CD14-positive monocyte (primary cell): Measurements from ENCODE around the gene ANKRD40. TPM values are rescaled to one million over a fixed set of nuclear protein-coding genes. Genes with fewer than 3 reads are reported as not detected.
A peak's percentile ranks its signal among the peaks of the same experiment; 100 is the strongest.

Source experiments
- DNase-seq, 3 donors: peaks; one replicate each; pipeline ENCODE4 v3.0.0-alpha.2; 2011 to 2022
- H2AFZ ChIP-seq: 2 replicates; pipeline ENCODE4 v1.6.0; 2012; ENCODE audit warnings: mild to moderate bottlenecking, low read depth, low read length, inconsistent platforms; ENCODE audit not compliant: insufficient read depth, poor library complexity, severe bottlenecking
- H3K27ac ChIP-seq, 2 donors: 1 replicate in 1 of 2; 2 replicates in 1 of 2; pipeline ENCODE4 v1.5.1; 2012 to 2013; ENCODE audit warnings: low read length in 2 of 2, control low read depth in 1 of 2, inconsistent platforms in 1 of 2, low read depth in 1 of 2, mild to moderate bottlenecking in 1 of 2
- H3K27me3 ChIP-seq, 2 donors: one replicate each; pipeline versions ENCODE4 v1.6.0 to v1.6.1; 2011 to 2013; ENCODE audit warnings: low read length in 2 of 2; ENCODE audit not compliant: control insufficient read depth in 2 of 2, insufficient read depth in 2 of 2
- H3K36me3 ChIP-seq, 2 donors: replicated peaks in 1 of 2; 1 replicate in 1 of 2; 2 replicates in 1 of 2; pipeline versions ENCODE4 v1.5.1 to v1.6.1; 2012 to 2013; ENCODE audit warnings: low read length in 2 of 2, control low read depth in 1 of 2, inconsistent platforms in 1 of 2, mild to moderate bottlenecking in 1 of 2; ENCODE audit not compliant: insufficient read depth in 2 of 2, control insufficient read depth in 1 of 2
- H3K4me1 ChIP-seq, 2 donors: 1 replicate in 1 of 2; 2 replicates in 1 of 2; pipeline versions ENCODE4 v1.5.1 to v1.6.1; 2012 to 2013; ENCODE audit warnings: low read length in 2 of 2, control low read depth in 1 of 2, inconsistent platforms in 1 of 2, mild to moderate bottlenecking in 1 of 2, moderate library complexity in 1 of 2; ENCODE audit not compliant: insufficient read depth in 2 of 2, control insufficient read depth in 1 of 2
- H3K4me2 ChIP-seq: replicated peaks from 2 replicates; pipeline ENCODE3; 2012; ENCODE audit warnings: low read length, moderate library complexity, mild to moderate bottlenecking; ENCODE audit not compliant: poor library complexity, severe bottlenecking; ENCODE audit errors: extremely low read depth
- H3K4me3 ChIP-seq, 3 experiments: fragments of 200-600 bp in 1 of 3; sonication (generic) in 1 of 3; replicated peaks in 1 of 3; 1 replicate in 2 of 3; 2 replicates in 1 of 3; pipeline ENCODE4 v1.5.1; 2011 to 2013; ENCODE audit warnings: low read length in 3 of 3, mild to moderate bottlenecking in 3 of 3, control low read depth in 2 of 3, low read depth in 2 of 3, inconsistent platforms in 1 of 3, moderate library complexity in 1 of 3
- H3K79me2 ChIP-seq: 2 replicates; pipeline ENCODE4 v1.6.0; 2012; ENCODE audit warnings: mild to moderate bottlenecking, control low read depth, inconsistent platforms, low read length, moderate library complexity; ENCODE audit not compliant: insufficient read depth
- H3K9ac ChIP-seq: 2 replicates; pipeline ENCODE4 v1.6.0; 2017; ENCODE audit warnings: low read length, mild to moderate bottlenecking; ENCODE audit not compliant: insufficient read depth, poor library complexity, severe bottlenecking
- H3K9me3 ChIP-seq, 2 donors: replicated peaks in 1 of 2; 1 replicate in 1 of 2; 2 replicates in 1 of 2; pipeline versions ENCODE4 v1.5.1 to v1.6.1; 2012 to 2013; ENCODE audit warnings: low read length in 2 of 2, control low read depth in 1 of 2; ENCODE audit not compliant: control insufficient read depth in 1 of 2, insufficient read depth in 1 of 2
- H4K20me1 ChIP-seq: 2 replicates; pipeline ENCODE4 v1.6.0; 2012; ENCODE audit warnings: mild to moderate bottlenecking, low read length, control low read depth, moderate library complexity; ENCODE audit not compliant: insufficient read depth
- H3K27ac Mint-ChIP-seq, 7 donors: one replicate each; pipeline ENCODE4 v1.8.0; 2020; ENCODE audit warnings: mild to moderate bottlenecking in 7 of 7, mixed read lengths in 7 of 7, moderate library complexity in 6 of 7, inconsistent platforms in 2 of 7
- H3K27me3 Mint-ChIP-seq, 3 donors: one replicate each; pipeline ENCODE4 v1.8.0; 2021 to 2022; ENCODE audit warnings: low read depth in 3 of 3, mild to moderate bottlenecking in 3 of 3, mixed read lengths in 3 of 3, moderate library complexity in 3 of 3, inconsistent platforms in 1 of 3
- H3K36me3 Mint-ChIP-seq, 2 donors: one replicate each; pipeline ENCODE4 v1.8.0; 2020; ENCODE audit warnings: mixed read lengths in 2 of 2, inconsistent platforms in 1 of 2, mild to moderate bottlenecking in 1 of 2
- H3K4me1 Mint-ChIP-seq: one replicate; pipeline ENCODE4 v1.8.0; 2020; ENCODE audit warnings: mild to moderate bottlenecking, mixed read lengths
- H3K4me3 Mint-ChIP-seq, 2 donors: one replicate each; pipeline ENCODE4 v1.8.0; 2020; ENCODE audit warnings: mild to moderate bottlenecking in 2 of 2, mixed read lengths in 2 of 2, moderate library complexity in 1 of 2
- H3K9me3 Mint-ChIP-seq, 7 donors: one replicate each; pipeline ENCODE4 v1.8.0; 2020 to 2022; ENCODE audit warnings: mixed read lengths in 7 of 7, mild to moderate bottlenecking in 6 of 7, moderate library complexity in 6 of 7, inconsistent platforms in 2 of 7
- WGBS: methylation state at CpG from one replicate; pipeline ENCODE4 v1.1.5; 2013; ENCODE audit warnings: missing lambda C conversion rate; ENCODE audit not compliant: insufficient coverage; 5-methylcytosine and 5-hydroxymethylcytosine counted together
- intact Hi-C, 2 donors: fragments of 100-400 bp; cut with micrococcal nuclease; formaldehyde crosslinking; loops; one replicate each; pipeline versions ENCODE4 v1.15.0 to v1.15.1; 2023
- polyA minus RNA-seq: library from RNA; depleted of rRNA, polyadenylated mRNA; stranded (reverse); fragments of >200 nt; gene quantifications from 2 replicates; pipeline ENCODE4 v1.2.3, GENCODE V29; 2012
- polyA plus RNA-seq, 3 donors: library from polyadenylated mRNA; depleted of rRNA in 1 of 3; unstranded in 2 of 3; stranded (reverse) in 1 of 3; fragments of 300-500 nt in 2 of 3; fragments of >200 nt in 1 of 3; fragmentation: Illumina TruSeq in 2 of 3; gene quantifications; 1 replicate in 2 of 3; 2 replicates in 1 of 3; pipeline ENCODE4 v1.2.3, GENCODE V29; 2012 to 2021
- total RNA-seq, 12 experiments: library from RNA in 1 of 12; stranded (reverse) in 1 of 12; fragments of 120-200 nt in 1 of 12; gene quantifications; one replicate each; pipeline ENCODE4 v1.2.4 and lab custom pipeline; 2013 to 2026; ENCODE audit warnings: mixed read lengths in 6 of 12, inconsistent platforms in 1 of 12
- TF ChIP-seq, protein P1 (sequence below): fragments of 200-600 bp; IDR thresholded peaks from one replicate; pipeline ENCODE4 v1.8.0; 2022; ENCODE audit warnings: antibody characterized with exemption, mild to moderate bottlenecking

Gene ANKRD40, protein sequence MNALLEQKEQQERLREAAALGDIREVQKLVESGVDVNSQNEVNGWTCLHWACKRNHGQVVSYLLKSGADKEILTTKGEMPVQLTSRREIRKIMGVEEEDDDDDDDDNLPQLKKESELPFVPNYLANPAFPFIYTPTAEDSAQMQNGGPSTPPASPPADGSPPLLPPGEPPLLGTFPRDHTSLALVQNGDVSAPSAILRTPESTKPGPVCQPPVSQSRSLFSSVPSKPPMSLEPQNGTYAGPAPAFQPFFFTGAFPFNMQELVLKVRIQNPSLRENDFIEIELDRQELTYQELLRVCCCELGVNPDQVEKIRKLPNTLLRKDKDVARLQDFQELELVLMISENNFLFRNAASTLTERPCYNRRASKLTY
- total RNA-seq (2013): 20.1 TPM
- polyA plus RNA-seq (10 to 100 TPM in 1 of 3 donors, 1 to 10 TPM in 2; 3.4 to 21.8 (median 3.4) TPM), polyA minus RNA-seq (9.3 and 13.2 TPM in 2 replicates), total RNA-seq (lab: John Stamatoyannopoulos, UW) (26.8 to 51.0 (median 37.2) reads per million in 11 experiments)

DNA sequence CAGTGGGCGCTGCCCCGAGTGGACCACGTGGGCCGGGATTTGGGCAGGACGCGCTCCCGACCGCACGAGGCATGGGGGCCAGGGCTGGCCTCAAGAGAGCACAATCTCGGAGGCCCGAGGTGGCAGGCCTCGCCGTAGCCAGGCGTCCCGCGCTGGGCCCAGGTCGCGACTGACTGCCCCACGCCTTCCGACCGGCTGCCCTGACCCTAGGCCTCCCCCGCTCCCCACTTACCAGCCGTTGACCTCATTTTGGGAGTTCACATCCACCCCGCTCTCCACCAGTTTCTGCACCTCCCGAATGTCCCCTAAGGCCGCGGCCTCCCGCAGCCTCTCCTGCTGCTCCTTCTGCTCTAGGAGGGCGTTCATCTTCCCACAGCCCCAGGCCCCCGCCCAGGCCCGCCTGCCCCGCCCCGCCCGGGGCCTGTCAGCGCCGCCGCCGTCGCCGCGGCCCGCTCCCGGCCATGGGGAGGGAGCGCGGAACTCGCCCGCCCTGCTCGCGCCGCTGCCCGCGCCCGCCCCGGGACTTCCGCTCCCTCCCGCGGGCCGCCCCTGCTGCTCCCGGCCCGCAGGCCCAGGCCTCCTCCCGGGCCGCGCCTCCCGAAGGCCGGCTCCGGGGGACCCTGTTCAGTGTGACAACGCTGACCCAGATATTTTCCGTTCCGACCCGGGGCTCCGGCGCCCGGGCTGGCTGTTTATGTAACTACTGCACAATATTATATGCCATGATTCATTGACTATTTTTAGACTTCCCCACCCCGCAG is at the start of gene ANKRD40:
ANKRD40 (minus strand) TSS at position 626 of the 761 bp plus-strand sequence; CDS start at position 366, 260 bp downstream.
- no peaks in the 10 kb centered on the region for H3K9me3 Mint-ChIP-seq
- intact Hi-C loops: loop anchor here (1.0 to 10.0 kb wide), 6 partner anchors 12 to 163 kb away; partner anchors contain the start of genes SPATA20 (in 2 of the 2), LUC7L3 (in 1 of the 2) and TOB1 (in 1 of the 2)
- Histone ChIP-seq H3K27me3 (no peaks in the 10 kb centered on the region), H3K36me3 (peaks cover 0 to 24% of the 10 kb centered on the region in 2 donors), H3K27ac (peak within 1 kb of the TSS; percentile 82 to 96), H4K20me1 (peaks cover 15% of the 10 kb centered on the region), H3K4me2 (peak within 1 kb of the TSS; percentile 93), H3K4me1 (peaks cover 29 to 40% of the 10 kb centered on the region in 2 donors), H2AFZ (peak within 1 kb of the TSS; percentile 91), H3K9me3 (no peaks in the 10 kb centered on the region), H3K4me3 (peak within 1 kb of the TSS; percentile 59 to 85 (median 70)), H3K79me2 (peaks cover 52% of the 10 kb centered on the region), H3K9ac (peak within 1 kb of the TSS; percentile 85)
- H3K4me3 Mint-ChIP-seq: peak within 1 kb of the TSS; percentile 96 to 97
- WGBS: under 1% methylated on average over 66 of the region's 74 CpGs
- DNase-seq: peak; percentile 90 to 94 (median 90)
- no peaks in the 10 kb centered on the region for H3K27me3 Mint-ChIP-seq
- H3K4me1 Mint-ChIP-seq: peaks cover 38% of the 10 kb centered on the region
- TF ChIP-seq, protein P1, sequence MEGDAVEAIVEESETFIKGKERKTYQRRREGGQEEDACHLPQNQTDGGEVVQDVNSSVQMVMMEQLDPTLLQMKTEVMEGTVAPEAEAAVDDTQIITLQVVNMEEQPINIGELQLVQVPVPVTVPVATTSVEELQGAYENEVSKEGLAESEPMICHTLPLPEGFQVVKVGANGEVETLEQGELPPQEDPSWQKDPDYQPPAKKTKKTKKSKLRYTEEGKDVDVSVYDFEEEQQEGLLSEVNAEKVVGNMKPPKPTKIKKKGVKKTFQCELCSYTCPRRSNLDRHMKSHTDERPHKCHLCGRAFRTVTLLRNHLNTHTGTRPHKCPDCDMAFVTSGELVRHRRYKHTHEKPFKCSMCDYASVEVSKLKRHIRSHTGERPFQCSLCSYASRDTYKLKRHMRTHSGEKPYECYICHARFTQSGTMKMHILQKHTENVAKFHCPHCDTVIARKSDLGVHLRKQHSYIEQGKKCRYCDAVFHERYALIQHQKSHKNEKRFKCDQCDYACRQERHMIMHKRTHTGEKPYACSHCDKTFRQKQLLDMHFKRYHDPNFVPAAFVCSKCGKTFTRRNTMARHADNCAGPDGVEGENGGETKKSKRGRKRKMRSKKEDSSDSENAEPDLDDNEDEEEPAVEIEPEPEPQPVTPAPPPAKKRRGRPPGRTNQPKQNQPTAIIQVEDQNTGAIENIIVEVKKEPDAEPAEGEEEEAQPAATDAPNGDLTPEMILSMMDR: no peak
- peaks cover 12 to 23% of the 10 kb centered on the region in 2 donors for H3K36me3 Mint-ChIP-seq
- H3K27ac Mint-ChIP-seq: peak within 1 kb of the TSS; percentile 96 to 98 (median 98)

DNA sequence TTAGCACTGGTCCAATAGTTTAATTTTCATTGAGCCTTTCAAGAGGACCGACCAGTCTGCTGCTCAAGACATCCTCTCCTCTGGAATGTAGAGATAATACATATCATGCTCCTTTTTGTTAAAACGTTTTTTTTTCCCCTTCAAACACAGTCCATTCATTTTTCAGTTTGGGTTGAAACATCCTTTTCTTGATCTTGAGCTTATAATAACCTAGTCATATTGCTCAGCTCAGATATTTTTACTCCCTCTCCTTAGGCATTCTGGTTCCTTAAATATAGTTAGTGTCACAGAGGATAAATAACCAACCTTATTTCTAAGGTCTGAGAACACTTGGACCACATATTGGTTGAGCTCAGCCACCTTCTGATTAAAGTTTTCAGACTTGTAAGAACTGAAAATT is 46.8 kb upstream of the ANKRD40 start:
- no peak for DNase-seq
- no peaks in the 10 kb centered on the region for H3K27me3 ChIP-seq
- H3K36me3 Mint-ChIP-seq: peaks cover 47 to 66% of the 10 kb centered on the region in 2 donors
- H3K27me3 Mint-ChIP-seq: peaks cover 0 to 2% (median 1%) of the 10 kb centered on the region in 3 donors
- no peaks in the 10 kb centered on the region for H3K4me1 Mint-ChIP-seq
- no peak overlapping the region for H3K4me2 ChIP-seq
- peaks cover 60 to 64% of the 10 kb centered on the region in 2 donors for H3K36me3 ChIP-seq
- no peak overlapping the region for H3K27ac Mint-ChIP-seq
- intact Hi-C loops: no loop called here
- no peak overlapping the region for H3K4me3 Mint-ChIP-seq
- H3K9me3 Mint-ChIP-seq: no peaks in the 10 kb centered on the region
- peaks cover 9% of the 10 kb centered on the region for H4K20me1 ChIP-seq
- no peaks in the 10 kb centered on the region for H3K4me1 ChIP-seq
- no peak overlapping the region for H3K27ac ChIP-seq
- no peaks in the 10 kb centered on the region for H3K9me3 ChIP-seq
- TF ChIP-seq, protein P1: no peak
- no CpG with 5 or more reads among the region's 2 CpGs for WGBS
- no peaks in the 10 kb centered on the region for H3K79me2 ChIP-seq
- no peak overlapping the region for H3K4me3 ChIP-seq
- H2AFZ ChIP-seq: no peak overlapping the region
- no peak overlapping the region for H3K9ac ChIP-seq
